ENCODE results near the gene KCNQ1OT1. TPM values are rescaled to one million over a fixed set of nuclear protein-coding genes. Genes with fewer than 3 reads are reported as not detected.

Gene KCNQ1OT1
- total RNA-seq, 4 donors from 2014 or later: 2.5 to 4.5 (median 3.1) TPM

GRCh38 chr11:2579315-2580060, 120.3 kb downstream of the KCNQ1OT1 start:
- Histone ChIP-seq H3K4me1 (no peaks in the 10 kb centered on the region), H3K36me3 (no peaks in the 10 kb centered on the region), H3K9me3 (no peaks in the 10 kb centered on the region), H3K27me3 (no peaks in the 10 kb centered on the region), H3K4me3 (no peak overlapping the region), H3K27ac (no peak overlapping the region)
- 71% methylated on average over 14 of the region's 17 CpGs for WGBS
- no peak for TF ChIP-seq EP300 (IDR thresholded peaks at IDR 0.05)
- no peak for TF ChIP-seq POLR2A (IDR thresholded peaks at IDR 0.05)
- TF ChIP-seq, protein P1, sequence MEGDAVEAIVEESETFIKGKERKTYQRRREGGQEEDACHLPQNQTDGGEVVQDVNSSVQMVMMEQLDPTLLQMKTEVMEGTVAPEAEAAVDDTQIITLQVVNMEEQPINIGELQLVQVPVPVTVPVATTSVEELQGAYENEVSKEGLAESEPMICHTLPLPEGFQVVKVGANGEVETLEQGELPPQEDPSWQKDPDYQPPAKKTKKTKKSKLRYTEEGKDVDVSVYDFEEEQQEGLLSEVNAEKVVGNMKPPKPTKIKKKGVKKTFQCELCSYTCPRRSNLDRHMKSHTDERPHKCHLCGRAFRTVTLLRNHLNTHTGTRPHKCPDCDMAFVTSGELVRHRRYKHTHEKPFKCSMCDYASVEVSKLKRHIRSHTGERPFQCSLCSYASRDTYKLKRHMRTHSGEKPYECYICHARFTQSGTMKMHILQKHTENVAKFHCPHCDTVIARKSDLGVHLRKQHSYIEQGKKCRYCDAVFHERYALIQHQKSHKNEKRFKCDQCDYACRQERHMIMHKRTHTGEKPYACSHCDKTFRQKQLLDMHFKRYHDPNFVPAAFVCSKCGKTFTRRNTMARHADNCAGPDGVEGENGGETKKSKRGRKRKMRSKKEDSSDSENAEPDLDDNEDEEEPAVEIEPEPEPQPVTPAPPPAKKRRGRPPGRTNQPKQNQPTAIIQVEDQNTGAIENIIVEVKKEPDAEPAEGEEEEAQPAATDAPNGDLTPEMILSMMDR (IDR thresholded peaks at IDR 0.05): no peak
- TF ChIP-seq POLR2AphosphoS5 (IDR thresholded peaks at IDR 0.05): no peak
- DNase-seq (ENCODE audit: low spot score in 2 of 2): peak; percentile 60 to 63

GRCh38 chr11:2578929-2579270, 120.9 kb downstream of the KCNQ1OT1 start:
- H3K9me3 ChIP-seq: no peaks in the 10 kb centered on the region
- no peak for TF ChIP-seq POLR2A (IDR thresholded peaks at IDR 0.05)
- TF ChIP-seq, protein P1 (IDR thresholded peaks at IDR 0.05): no peak
- no peak for TF ChIP-seq POLR2AphosphoS5 (IDR thresholded peaks at IDR 0.05)
- no peak for TF ChIP-seq EP300 (IDR thresholded peaks at IDR 0.05)
- H3K4me3 ChIP-seq: no peak overlapping the region
- no peaks in the 10 kb centered on the region for H3K27me3 ChIP-seq
- 82% methylated on average over 7 of the region's 7 CpGs for WGBS
- no peak overlapping the region for H3K27ac ChIP-seq
- no peaks in the 10 kb centered on the region for H3K4me1 ChIP-seq
- H3K36me3 ChIP-seq: no peaks in the 10 kb centered on the region
- peak; percentile 31 to 48 for DNase-seq (ENCODE audit: low spot score in 2 of 2)

DNA sequence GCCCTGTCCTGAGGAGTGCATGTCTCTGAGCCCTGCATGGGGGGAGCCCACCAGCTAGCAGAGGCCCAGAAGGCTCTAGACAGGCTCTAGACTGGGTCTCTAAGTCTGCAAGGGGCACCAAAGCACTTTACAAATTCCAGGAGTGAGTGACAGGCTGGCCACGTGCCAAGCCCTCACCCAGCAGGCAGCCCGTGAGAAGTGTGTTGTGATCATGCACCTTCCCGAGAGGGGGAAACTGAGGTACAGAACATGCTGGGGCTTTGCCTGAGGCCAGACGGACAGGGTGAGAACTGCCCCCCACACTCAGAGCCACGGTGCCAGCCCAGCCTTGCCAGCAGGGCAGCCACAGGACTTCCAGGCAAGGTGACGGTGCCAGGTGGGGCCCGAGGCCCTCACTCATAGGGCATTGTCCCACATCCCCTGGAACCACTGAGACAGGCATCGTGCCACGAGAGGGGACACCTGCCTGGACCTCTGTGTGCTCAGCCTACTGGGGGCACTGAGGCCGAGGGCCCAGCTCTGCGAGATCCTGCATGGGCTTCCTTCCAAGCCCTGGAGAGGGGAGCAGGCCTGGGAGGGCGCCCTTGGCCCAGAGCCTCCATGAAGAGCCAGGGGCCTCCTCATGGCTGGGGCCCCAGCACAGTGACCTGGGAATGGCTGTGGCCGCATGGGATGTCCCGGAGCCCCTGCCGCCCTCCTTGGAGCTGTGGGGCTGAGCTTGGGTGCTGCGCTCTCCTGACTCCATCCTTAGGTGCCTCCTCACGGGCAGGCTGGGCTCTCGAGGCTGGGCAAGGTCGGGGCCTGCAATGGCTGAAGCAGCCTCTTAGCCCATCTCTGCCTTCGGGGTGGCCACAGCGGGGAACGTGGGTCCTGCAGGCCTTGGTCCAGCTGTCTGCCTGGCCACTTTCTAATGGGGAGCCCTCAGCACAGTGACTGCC, 121.5 kb downstream of the KCNQ1OT1 start:
- DNase-seq (ENCODE audit: low spot score in 2 of 2): peak; percentile 50 to 67

GRCh38 chr11:2577031-2577990, 122.5 kb downstream of the KCNQ1OT1 start:
- no peaks in the 10 kb centered on the region for H3K9me3 ChIP-seq
- no peak overlapping the region for H3K4me3 ChIP-seq
- TF ChIP-seq POLR2A (IDR thresholded peaks at IDR 0.05) (no peak), EP300 (IDR thresholded peaks at IDR 0.05) (no peak), POLR2AphosphoS5 (IDR thresholded peaks at IDR 0.05) (no peak)
- TF ChIP-seq, protein P1 (IDR thresholded peaks at IDR 0.05): no peak
- H3K4me1 ChIP-seq: no peaks in the 10 kb centered on the region
- no peak overlapping the region for H3K27ac ChIP-seq
- peak; percentile 56 to 68 for DNase-seq (ENCODE audit: low spot score in 2 of 2)
- H3K27me3 ChIP-seq: no peaks in the 10 kb centered on the region
- WGBS: 92% methylated on average over 18 of the region's 33 CpGs
- no peaks in the 10 kb centered on the region for H3K36me3 ChIP-seq

More for the DNA sequence above, 121.5 kb downstream of the KCNQ1OT1 start:
- Histone ChIP-seq H3K27ac (no peak overlapping the region), H3K36me3 (no peaks in the 10 kb centered on the region), H3K27me3 (no peaks in the 10 kb centered on the region), H3K9me3 (no peaks in the 10 kb centered on the region), H3K4me1 (no peaks in the 10 kb centered on the region), H3K4me3 (no peak overlapping the region)
- WGBS: 88% methylated on average over 12 of the region's 22 CpGs
- TF ChIP-seq POLR2AphosphoS5 (IDR thresholded peaks at IDR 0.05) (no peak), EP300 (IDR thresholded peaks at IDR 0.05) (no peak), POLR2A (IDR thresholded peaks at IDR 0.05) (no peak)
- TF ChIP-seq, protein P1 (IDR thresholded peaks at IDR 0.05): no peak
